GM18861 (cell line): Measurements from ENCODE around the gene TEDC1.

Experiments used
- ATAC-seq: cut with Tn5 transposase; IDR thresholded peaks from one replicate; pipeline ENCODE4 v1.9.1; 2021; ENCODE audit not compliant: unreplicated experiment

The TEDC1 gene

GRCh38 chr14:105490572-105491365, at the start of gene TEDC1:
TSS of gene TEDC1 (plus strand) at chr14:105491246. CDS start at chr14:105491376, 130 bp downstream.
- ATAC-seq, result peak; percentile 59

GRCh38 chr14:105442125-105442524, 48.9 kb upstream of the TEDC1 start:
- no peak for ATAC-seq

GRCh38 chr14:105442834-105443233, 48.2 kb upstream of the TEDC1 start:
- ATAC-seq, result no peak

- no peak for ATAC-seq
These were observed 46.2 kb upstream of the TEDC1 start for GRCh38 chr14:105444859-105445258.

- no peak for ATAC-seq
These were observed 45.8 kb upstream of the TEDC1 start for GRCh38 chr14:105445290-105445689.

GRCh38 chr14:105445901-105446845, 44.9 kb upstream of the TEDC1 start:
- no peak for ATAC-seq

GRCh38 chr14:105446971-105447370, 44.1 kb upstream of the TEDC1 start:
- no peak for ATAC-seq

GRCh38 chr14:105447651-105448640, 43.1 kb upstream of the TEDC1 start:
- ATAC-seq, result no peak

GRCh38 chr14:105448706-105449111, 42.3 kb upstream of the TEDC1 start:
- no peak for ATAC-seq

GRCh38 chr14:105449276-105450122, 41.5 kb upstream of the TEDC1 start:
- ATAC-seq, result no peak

- ATAC-seq, result no peak
These were observed 40.9 kb upstream of the TEDC1 start for GRCh38 chr14:105450123-105450505.

GRCh38 chr14:105450864-105451720, 40.0 kb upstream of the TEDC1 start:
- no peak for ATAC-seq

- ATAC-seq, result no peak
These were observed 38.1 kb upstream of the TEDC1 start for GRCh38 chr14:105452963-105453362.

- no peak for ATAC-seq
These were observed 37.2 kb upstream of the TEDC1 start for GRCh38 chr14:105453847-105454246.

- no peak for ATAC-seq
These were observed 35.9 kb upstream of the TEDC1 start for GRCh38 chr14:105455086-105455640.

- no peak for ATAC-seq
These were observed 35.0 kb upstream of the TEDC1 start for GRCh38 chr14:105455766-105456660.
